Left ventricle myocardium inferior (tissue), 1 donor: ENCODE measurements around the gene FRY. TPM values are rescaled to one million over a fixed set of nuclear protein-coding genes. Genes with fewer than 3 reads are reported as not detected.

Source experiments
- DNase-seq: peaks from one replicate; pipeline ENCODE4 v3.0.0-alpha.2; 2020
- H3K27ac ChIP-seq: fragments of 200-600 bp; replicated peaks from 2 replicates; pipeline ENCODE4 v1.8.0; 2021
- H3K27me3 ChIP-seq: fragments of 200-600 bp; 2 replicates; pipeline ENCODE4 v1.8.0; 2021; ENCODE audit warnings: low read depth
- H3K36me3 ChIP-seq: fragments of 200-600 bp; 2 replicates; pipeline ENCODE4 v1.8.0; 2021
- H3K4me1 ChIP-seq: fragments of 200-600 bp; 2 replicates; pipeline ENCODE4 v1.8.0; 2021
- H3K4me3 ChIP-seq: fragments of 200-600 bp; 2 replicates; pipeline ENCODE4 v1.8.0; 2021; ENCODE audit warnings: mild to moderate bottlenecking, moderate library complexity
- H3K9me3 ChIP-seq: fragments of 200-600 bp; replicated peaks from 2 replicates; pipeline ENCODE4 v1.8.0; 2021
- intact Hi-C: fragments of 100-400 bp; cut with micrococcal nuclease; formaldehyde crosslinking; loops from one replicate; pipeline ENCODE4 v1.11.0; 2022
- total RNA-seq: library from RNA; stranded (reverse); fragmentation: NEBNext Ultra II Directional; extraction: Animal tissue kit (Norgen Biotek cat#: 25700); gene quantifications from one replicate; pipeline ENCODE4 v1.2.1, GENCODE V29; 2021
- TF ChIP-seq, protein P1 (sequence below): fragments of 200-600 bp; IDR thresholded peaks from 2 replicates; pipeline ENCODE4 v1.8.0; 2021; ENCODE audit warnings: antibody characterized with exemption, mild to moderate bottlenecking, borderline replicate concordance
- donor health status: DM: no; HTN: yes; CAD: no; lungs with severe emphysema.

Gene FRY
- total RNA-seq, 1 donor from 2014 or later = 167 TPM

DNA sequence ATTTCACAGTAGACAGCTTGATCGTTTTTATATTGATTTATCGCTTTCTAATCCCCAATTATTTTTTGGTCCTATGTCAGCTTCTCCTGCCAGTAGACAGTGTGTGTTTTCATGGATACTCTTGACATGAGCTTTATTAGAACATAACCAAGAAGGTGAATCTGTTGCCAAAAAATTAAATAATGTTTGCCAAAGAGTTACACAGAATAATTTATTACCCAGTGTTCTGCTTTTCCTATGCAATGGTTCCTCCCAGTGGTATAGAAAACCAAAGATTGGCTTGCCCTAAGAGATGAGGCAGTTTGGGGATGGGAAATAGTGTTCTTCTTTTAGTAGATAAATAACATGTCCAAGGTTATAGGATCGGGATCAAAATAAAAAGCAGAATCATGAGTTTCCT, 8.5 kb upstream of the FRY start:
- no peaks in the 10 kb centered on the region for H3K36me3 ChIP-seq
- no peaks in the 10 kb centered on the region for H3K27me3 ChIP-seq
- DNase-seq = no peak
- H3K27ac ChIP-seq = peak overlapping the region; percentile 75
- H3K4me3 ChIP-seq = no peak overlapping the region
- H3K4me1 ChIP-seq = peaks cover 34% of the 10 kb centered on the region
- TF ChIP-seq, protein P1, sequence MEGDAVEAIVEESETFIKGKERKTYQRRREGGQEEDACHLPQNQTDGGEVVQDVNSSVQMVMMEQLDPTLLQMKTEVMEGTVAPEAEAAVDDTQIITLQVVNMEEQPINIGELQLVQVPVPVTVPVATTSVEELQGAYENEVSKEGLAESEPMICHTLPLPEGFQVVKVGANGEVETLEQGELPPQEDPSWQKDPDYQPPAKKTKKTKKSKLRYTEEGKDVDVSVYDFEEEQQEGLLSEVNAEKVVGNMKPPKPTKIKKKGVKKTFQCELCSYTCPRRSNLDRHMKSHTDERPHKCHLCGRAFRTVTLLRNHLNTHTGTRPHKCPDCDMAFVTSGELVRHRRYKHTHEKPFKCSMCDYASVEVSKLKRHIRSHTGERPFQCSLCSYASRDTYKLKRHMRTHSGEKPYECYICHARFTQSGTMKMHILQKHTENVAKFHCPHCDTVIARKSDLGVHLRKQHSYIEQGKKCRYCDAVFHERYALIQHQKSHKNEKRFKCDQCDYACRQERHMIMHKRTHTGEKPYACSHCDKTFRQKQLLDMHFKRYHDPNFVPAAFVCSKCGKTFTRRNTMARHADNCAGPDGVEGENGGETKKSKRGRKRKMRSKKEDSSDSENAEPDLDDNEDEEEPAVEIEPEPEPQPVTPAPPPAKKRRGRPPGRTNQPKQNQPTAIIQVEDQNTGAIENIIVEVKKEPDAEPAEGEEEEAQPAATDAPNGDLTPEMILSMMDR = no peak
- H3K9me3 ChIP-seq = no peaks in the 10 kb centered on the region
- intact Hi-C loops = no loop called here

- Histone ChIP-seq H3K36me3 (no peaks in the 10 kb centered on the region), H3K4me1 (peaks cover 34% of the 10 kb centered on the region), H3K4me3 (no peak overlapping the region), H3K27ac (no peak overlapping the region), H3K9me3 (no peaks in the 10 kb centered on the region), H3K27me3 (no peaks in the 10 kb centered on the region)
- intact Hi-C loops = no loop called here
- TF ChIP-seq, protein P1 = no peak
- no peak for DNase-seq
These were observed 7.9 kb upstream of the FRY start for GRCh38 chr13:32023698-32024097.

- H3K9me3 ChIP-seq = no peaks in the 10 kb centered on the region
- no peaks in the 10 kb centered on the region for H3K27me3 ChIP-seq
- peaks cover 29% of the 10 kb centered on the region for H3K4me1 ChIP-seq
- no peak for DNase-seq
- intact Hi-C loops = no loop called here
- no peak overlapping the region for H3K27ac ChIP-seq
- H3K4me3 ChIP-seq = no peak overlapping the region
- no peaks in the 10 kb centered on the region for H3K36me3 ChIP-seq
- TF ChIP-seq, protein P1 = no peak
These were observed 6.8 kb upstream of the FRY start for GRCh38 chr13:32024750-32025149.

- no peak overlapping the region for H3K4me3 ChIP-seq
- no peaks in the 10 kb centered on the region for H3K9me3 ChIP-seq
- H3K27ac ChIP-seq = no peak overlapping the region
- intact Hi-C loops = no loop called here
- H3K27me3 ChIP-seq = no peaks in the 10 kb centered on the region
- H3K36me3 ChIP-seq = no peaks in the 10 kb centered on the region
- TF ChIP-seq, protein P1 = no peak
- H3K4me1 ChIP-seq = peaks cover 28% of the 10 kb centered on the region
- no peak for DNase-seq
These were observed 5.8 kb upstream of the FRY start for GRCh38 chr13:32025730-32026129.

- Histone ChIP-seq H3K4me3 (no peak overlapping the region), H3K36me3 (no peaks in the 10 kb centered on the region), H3K27me3 (no peaks in the 10 kb centered on the region), H3K4me1 (peaks cover 28% of the 10 kb centered on the region), H3K9me3 (no peaks in the 10 kb centered on the region), H3K27ac (no peak overlapping the region)
- intact Hi-C loops = no loop called here
- TF ChIP-seq, protein P1 = no peak
- DNase-seq = no peak
These were observed 5.0 kb upstream of the FRY start for GRCh38 chr13:32026623-32027022.

- no peak overlapping the region for H3K4me3 ChIP-seq
- no peak for DNase-seq
- intact Hi-C loops = no loop called here
- no peaks in the 10 kb centered on the region for H3K36me3 ChIP-seq
- H3K4me1 ChIP-seq = peaks cover 17% of the 10 kb centered on the region
- H3K9me3 ChIP-seq = no peaks in the 10 kb centered on the region
- TF ChIP-seq, protein P1 = no peak
- no peaks in the 10 kb centered on the region for H3K27me3 ChIP-seq
- no peak overlapping the region for H3K27ac ChIP-seq
These were observed 2.9 kb upstream of the FRY start for GRCh38 chr13:32028711-32029110.
